OCI-LY7 (cell line): ENCODE measurements around the gene IL6ST. TPM values are rescaled to one million over a fixed set of nuclear protein-coding genes. Genes with fewer than 3 reads are reported as not detected.

Source experiments
- BruUV-seq: library from RNA; stranded (reverse); fragments of 400-500 nt; replicated peaks from 2 replicates; lab custom pipeline; 2021; lab: Mats Ljungman, UMichigan
- CTCF ChIA-PET: fragments of 300-600 bp; sonication (Branson Sonifier 250); formaldehyde crosslinking; loops from one replicate; lab custom pipeline; 2022; ENCODE audit warnings: antibody characterized with exemption; ENCODE audit not compliant: unreplicated experiment; lab: Charles Lee
- POLR2A ChIA-PET: fragments of 300-600 bp; sonication (Branson Sonifier 250); formaldehyde crosslinking; loops from one replicate; lab custom pipeline; 2022; ENCODE audit warnings: antibody characterized with exemption; lab: Charles Lee
- DNase-seq: peaks from one replicate; pipeline ENCODE4 v3.0.0-alpha.2; 2015; ENCODE audit warnings: low spot score
- H2AFZ ChIP-seq: fragments of 200-600 bp; sonication (generic), shearing (Covaris generic); 2 replicates; pipeline ENCODE4 v1.6.1; 2014; ENCODE audit warnings: mild to moderate bottlenecking, antibody characterized with exemption, low read length, moderate library complexity
- H3K27ac ChIP-seq: fragments of 200-600 bp; sonication (generic); 2 replicates; pipeline ENCODE4 v1.5.1; 2014; ENCODE audit warnings: mixed run types, low read depth, mild to moderate bottlenecking, moderate library complexity, low read length, inconsistent platforms; ENCODE audit not compliant: poor library complexity, severe bottlenecking
- H3K36me3 ChIP-seq: fragments of 200-600 bp; sonication (generic); 2 replicates; pipeline ENCODE4 v1.6.1; 2014; ENCODE audit warnings: mild to moderate bottlenecking, antibody characterized with exemption, low read length, moderate library complexity, mixed read lengths; ENCODE audit not compliant: insufficient read depth
- H3K4me1 ChIP-seq: fragments of 200-600 bp; sonication (generic); 2 replicates; pipeline ENCODE4 v1.5.1; 2014; ENCODE audit warnings: mild to moderate bottlenecking, low read length; ENCODE audit not compliant: insufficient read depth, poor library complexity, severe bottlenecking
- H3K4me2 ChIP-seq: fragments of 200-600 bp; sonication (generic); 2 replicates; pipeline ENCODE4 v1.6.1; 2014; ENCODE audit warnings: mild to moderate bottlenecking, low read length
- H3K4me3 ChIP-seq: fragments of 200-600 bp; sonication (generic); 2 replicates; pipeline ENCODE4 v1.5.1; 2014; ENCODE audit warnings: mild to moderate bottlenecking, low read depth, low read length; ENCODE audit not compliant: poor library complexity, severe bottlenecking
- H3K79me2 ChIP-seq: fragments of 200-600 bp; sonication (generic); 2 replicates; pipeline ENCODE4 v1.6.1; 2016; ENCODE audit warnings: low read depth, mild to moderate bottlenecking, low read length, moderate library complexity, mixed read lengths; ENCODE audit not compliant: insufficient read depth
- H3K9me2 ChIP-seq: fragments of 200-600 bp; sonication (generic); 2 replicates; pipeline ENCODE4 v1.6.1; 2016; ENCODE audit warnings: mild to moderate bottlenecking, low read length, mixed read lengths; ENCODE audit not compliant: insufficient read depth
- H3K9me3 ChIP-seq: fragments of 200-600 bp; sonication (generic); 2 replicates; pipeline ENCODE4 v1.6.1; 2014; ENCODE audit warnings: mild to moderate bottlenecking, mixed run types, low read length, mixed read lengths
- H4K20me1 ChIP-seq: fragments of 200-600 bp; sonication (generic); 2 replicates; pipeline ENCODE4 v1.6.1; 2014; ENCODE audit warnings: mild to moderate bottlenecking, antibody characterized with exemption, low read length, moderate library complexity, mixed read lengths; ENCODE audit not compliant: insufficient read depth
- CTCF ChIP-seq: fragments of 200-600 bp; sonication (generic); conservative IDR thresholded peaks from 2 replicates; pipeline ENCODE4 v1.5.1; 2014; ENCODE audit warnings: mild to moderate bottlenecking, antibody characterized with exemption, low read length, moderate library complexity, mixed read lengths
- EZH2phosphoT487 ChIP-seq: fragments of 200-600 bp; sonication (generic); IDR thresholded peaks from 2 replicates; pipeline ENCODE4 v1.6.1; 2018; ENCODE audit warnings: low read depth, borderline replicate concordance, mild to moderate bottlenecking, mixed run types, antibody characterized with exemption, low read length, moderate library complexity, mixed read lengths
- intact Hi-C: fragments of 100-400 bp; cut with micrococcal nuclease; formaldehyde crosslinking; loops from one replicate; pipeline ENCODE4 v1.10.0; 2022; ENCODE audit not compliant: unreplicated experiment
- total RNA-seq, 2 experiments: library from RNA; depleted of rRNA in 1 of 2; stranded (reverse); fragments of >200 nt in 1 of 2; shearing (Covaris generic) in 1 of 2; gene quantifications; 2 replicates each; pipeline ENCODE4 v1.2.3, GENCODE V29; 2014 to 2022

IL6ST gene
- total RNA-seq, 2 experiments from 2014 or later, result 5.6 to 13.3 TPM

GRCh38 chr5:55927861-55928655 lies 66.7 kb downstream of the IL6ST start:
- H3K79me2 ChIP-seq, result no peaks in the 10 kb centered on the region
- H2AFZ ChIP-seq, result no peak overlapping the region
- ChIA-PET POLR2A (no interaction called here), CTCF (no interaction called here)
- H3K36me3 ChIP-seq, result no peaks in the 10 kb centered on the region
- BruUV-seq, result no TSS peak
- intact Hi-C loops, result no loop called here
- H3K27ac ChIP-seq, result no peak overlapping the region
- DNase-seq, result no peak
- H3K4me2 ChIP-seq, result no peak overlapping the region
- no peaks in the 10 kb centered on the region for H4K20me1 ChIP-seq
- H3K4me1 ChIP-seq, result no peaks in the 10 kb centered on the region
- H3K4me3 ChIP-seq, result no peak overlapping the region
- H3K9me2 ChIP-seq, result no peaks in the 10 kb centered on the region
- H3K9me3 ChIP-seq, result no peaks in the 10 kb centered on the region
- no peak for TF ChIP-seq EZH2phosphoT487
- no peak for TF ChIP-seq CTCF

GRCh38 chr5:55926476-55926875 lies 68.3 kb downstream of the IL6ST start:
- TF ChIP-seq EZH2phosphoT487 (no peak), CTCF (no peak)
- ChIA-PET POLR2A (no interaction called here), CTCF (no interaction called here)
- H3K4me3 ChIP-seq, result no peak overlapping the region
- DNase-seq, result no peak
- no peaks in the 10 kb centered on the region for H3K4me1 ChIP-seq
- no peaks in the 10 kb centered on the region for H3K79me2 ChIP-seq
- no peaks in the 10 kb centered on the region for H3K36me3 ChIP-seq
- intact Hi-C loops, result no loop called here
- H3K9me2 ChIP-seq, result no peaks in the 10 kb centered on the region
- no peak overlapping the region for H3K4me2 ChIP-seq
- no peak overlapping the region for H2AFZ ChIP-seq
- BruUV-seq, result no TSS peak
- H3K27ac ChIP-seq, result no peak overlapping the region
- H3K9me3 ChIP-seq, result no peaks in the 10 kb centered on the region
- no peaks in the 10 kb centered on the region for H4K20me1 ChIP-seq

GRCh38 chr5:55925712-55926111 lies 69.1 kb downstream of the IL6ST start:
- Histone ChIP-seq H4K20me1 (no peaks in the 10 kb centered on the region), H3K79me2 (no peaks in the 10 kb centered on the region), H2AFZ (no peak overlapping the region), H3K36me3 (no peaks in the 10 kb centered on the region), H3K9me3 (no peaks in the 10 kb centered on the region), H3K27ac (no peak overlapping the region), H3K9me2 (no peaks in the 10 kb centered on the region), H3K4me1 (no peaks in the 10 kb centered on the region), H3K4me2 (no peak overlapping the region), H3K4me3 (no peak overlapping the region)
- CTCF ChIA-PET, result no interaction called here
- POLR2A ChIA-PET, result no interaction called here
- intact Hi-C loops, result no loop called here
- no TSS peak for BruUV-seq
- TF ChIP-seq EZH2phosphoT487 (no peak), CTCF (no peak)
- DNase-seq, result no peak
